HCT116 (cell line): ENCODE results near the gene ANKRD29.

Experiments
- POLR2A ChIP-seq: IDR thresholded peaks from 2 replicates; pipeline ENCODE4 v1.7.0; 2011; ENCODE audit warnings: borderline replicate concordance; ENCODE audit not compliant: insufficient read depth, insufficient read length; ENCODE audit errors: extremely low read depth
- TF ChIP-seq, protein P1 (sequence below), 3 experiments: fragments of 200-600 bp in 1 of 3; sonication (generic) in 1 of 3; IDR thresholded peaks in 2 of 3; conservative IDR thresholded peaks in 1 of 3; 2 replicates each; pipeline ENCODE4 v1.5.1; 2012 to 2017; ENCODE audit warnings: low read depth in 2 of 3, low read length in 2 of 3, antibody characterized with exemption in 1 of 3, borderline replicate concordance in 1 of 3, control low read depth in 1 of 3, mild to moderate bottlenecking in 1 of 3, mixed read lengths in 1 of 3, mixed run types in 1 of 3, moderate library complexity in 1 of 3; ENCODE audit not compliant: insufficient read depth in 1 of 3

GRCh38 chr18:23693846-23694245, 31.1 kb upstream of the ANKRD29 start:
- TF ChIP-seq POLR2A, result no peak
- TF ChIP-seq, protein P1, sequence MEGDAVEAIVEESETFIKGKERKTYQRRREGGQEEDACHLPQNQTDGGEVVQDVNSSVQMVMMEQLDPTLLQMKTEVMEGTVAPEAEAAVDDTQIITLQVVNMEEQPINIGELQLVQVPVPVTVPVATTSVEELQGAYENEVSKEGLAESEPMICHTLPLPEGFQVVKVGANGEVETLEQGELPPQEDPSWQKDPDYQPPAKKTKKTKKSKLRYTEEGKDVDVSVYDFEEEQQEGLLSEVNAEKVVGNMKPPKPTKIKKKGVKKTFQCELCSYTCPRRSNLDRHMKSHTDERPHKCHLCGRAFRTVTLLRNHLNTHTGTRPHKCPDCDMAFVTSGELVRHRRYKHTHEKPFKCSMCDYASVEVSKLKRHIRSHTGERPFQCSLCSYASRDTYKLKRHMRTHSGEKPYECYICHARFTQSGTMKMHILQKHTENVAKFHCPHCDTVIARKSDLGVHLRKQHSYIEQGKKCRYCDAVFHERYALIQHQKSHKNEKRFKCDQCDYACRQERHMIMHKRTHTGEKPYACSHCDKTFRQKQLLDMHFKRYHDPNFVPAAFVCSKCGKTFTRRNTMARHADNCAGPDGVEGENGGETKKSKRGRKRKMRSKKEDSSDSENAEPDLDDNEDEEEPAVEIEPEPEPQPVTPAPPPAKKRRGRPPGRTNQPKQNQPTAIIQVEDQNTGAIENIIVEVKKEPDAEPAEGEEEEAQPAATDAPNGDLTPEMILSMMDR (IDR thresholded peaks at IDR 0.05 in 2 of 3, conservative IDR thresholded peaks at IDR 0.05 in 1 of 3; ENCODE audit: borderline replicate concordance in 1 of 3, insufficient read depth in 1 of 3, low read depth in 2 of 3, low read length in 2 of 3), result no peak
